ENCODE measurements around the gene BRPF1.
A peak's percentile ranks its signal among the peaks of the same experiment; 100 is the strongest.

Gene BRPF1

DNA sequence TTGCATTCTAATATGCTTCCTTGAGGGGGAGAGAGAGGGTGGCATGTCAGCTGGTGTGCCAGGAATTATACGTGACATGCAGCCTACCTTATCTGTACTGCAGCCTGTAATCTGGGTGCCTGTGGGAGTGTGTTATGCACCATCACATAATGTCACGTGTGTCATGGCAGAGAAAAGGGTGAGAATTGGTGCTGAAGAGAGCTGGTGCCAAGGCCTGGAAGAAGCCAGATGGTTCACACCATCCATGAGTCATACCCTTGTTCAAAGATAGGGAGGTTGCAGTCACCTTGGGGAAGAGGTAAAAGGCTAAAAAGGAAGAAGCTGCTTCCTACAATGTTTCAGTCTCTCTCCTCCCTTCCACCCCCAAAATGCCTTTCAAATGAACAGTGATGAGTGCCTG lies 5.3 kb downstream of the BRPF1 start:
- no peaks in the 10 kb centered on the region for H3K27me3 ChIP-seq (ENCODE audit: control insufficient read depth, insufficient read depth, low read length)
- H3K4me1 ChIP-seq (ENCODE audit: control insufficient read depth, insufficient read depth, low read length), result peaks cover 7% of the 10 kb centered on the region; the same call in 1 of the 2 replicates
- peaks cover 77% of the 10 kb centered on the region for H3K36me3 ChIP-seq (ENCODE audit: control insufficient read depth, insufficient read depth, low read length)
- H3K27ac ChIP-seq (ENCODE audit: low read depth, low read length), result no peak overlapping the region
- no peak overlapping the region for H3K4me3 ChIP-seq (ENCODE audit: low read depth, low read length)
- no peaks in the 10 kb centered on the region for H3K9me3 ChIP-seq (ENCODE audit: control insufficient read depth, insufficient read depth, low read length)
- no peak overlapping the region for H3K9ac ChIP-seq (ENCODE audit: low read depth, low read length)

DNA sequence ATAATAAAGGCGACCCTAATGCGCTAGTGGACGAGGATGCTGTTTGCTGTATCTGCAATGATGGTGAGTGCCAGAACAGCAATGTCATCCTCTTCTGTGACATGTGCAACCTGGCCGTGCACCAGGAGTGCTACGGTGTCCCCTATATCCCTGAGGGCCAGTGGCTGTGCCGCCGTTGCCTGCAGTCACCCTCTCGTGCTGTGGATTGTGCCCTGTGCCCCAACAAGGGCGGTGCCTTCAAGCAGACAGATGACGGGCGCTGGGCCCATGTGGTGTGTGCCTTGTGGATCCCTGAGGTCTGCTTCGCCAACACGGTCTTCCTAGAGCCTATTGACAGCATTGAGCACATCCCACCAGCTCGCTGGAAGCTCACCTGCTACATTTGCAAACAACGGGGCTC lies 7.6 kb downstream of the BRPF1 start:
- no peaks in the 10 kb centered on the region for H3K4me1 ChIP-seq (ENCODE audit: control insufficient read depth, insufficient read depth, low read length)
- H3K27me3 ChIP-seq (ENCODE audit: control insufficient read depth, insufficient read depth, low read length), result no peaks in the 10 kb centered on the region
- H3K27ac ChIP-seq (ENCODE audit: low read depth, low read length), result no peak overlapping the region
- H3K4me3 ChIP-seq (ENCODE audit: low read depth, low read length), result no peak overlapping the region
- no peak overlapping the region for H3K9ac ChIP-seq (ENCODE audit: low read depth, low read length)
- H3K9me3 ChIP-seq (ENCODE audit: control insufficient read depth, insufficient read depth, low read length), result no peaks in the 10 kb centered on the region
- peaks cover 96% of the 10 kb centered on the region for H3K36me3 ChIP-seq (ENCODE audit: control insufficient read depth, insufficient read depth, low read length)

DNA sequence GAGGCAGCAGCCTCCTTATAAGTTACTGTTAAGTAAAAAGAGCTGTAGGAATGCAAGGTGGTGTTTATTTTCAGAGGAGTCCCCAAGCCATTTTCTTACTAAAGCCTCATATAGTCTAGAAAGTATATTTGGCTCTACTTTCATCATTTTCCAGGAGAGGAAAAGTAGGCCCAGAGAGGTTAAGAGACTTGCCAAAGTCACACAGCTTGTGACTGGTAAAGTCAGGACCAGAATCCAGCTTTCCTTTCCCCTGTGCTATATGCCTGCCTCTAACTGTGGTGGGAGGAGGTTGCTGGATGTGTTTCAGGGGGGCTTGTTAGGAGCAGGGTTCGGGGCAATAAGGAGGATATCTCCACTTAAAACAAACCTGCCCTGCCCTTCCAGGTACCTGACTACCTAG lies 11.0 kb downstream of the BRPF1 start:
- Histone ChIP-seq H3K9ac (ENCODE audit: low read depth, low read length) (no peak overlapping the region), H3K9me3 (ENCODE audit: control insufficient read depth, insufficient read depth, low read length) (no peaks in the 10 kb centered on the region), H3K27me3 (ENCODE audit: control insufficient read depth, insufficient read depth, low read length) (no peaks in the 10 kb centered on the region), H3K27ac (ENCODE audit: low read depth, low read length) (no peak overlapping the region), H3K4me3 (ENCODE audit: low read depth, low read length) (no peak overlapping the region), H3K36me3 (ENCODE audit: control insufficient read depth, insufficient read depth, low read length) (peaks cover 100% of the 10 kb centered on the region), H3K4me1 (ENCODE audit: control insufficient read depth, insufficient read depth, low read length) (no peaks in the 10 kb centered on the region)

DNA sequence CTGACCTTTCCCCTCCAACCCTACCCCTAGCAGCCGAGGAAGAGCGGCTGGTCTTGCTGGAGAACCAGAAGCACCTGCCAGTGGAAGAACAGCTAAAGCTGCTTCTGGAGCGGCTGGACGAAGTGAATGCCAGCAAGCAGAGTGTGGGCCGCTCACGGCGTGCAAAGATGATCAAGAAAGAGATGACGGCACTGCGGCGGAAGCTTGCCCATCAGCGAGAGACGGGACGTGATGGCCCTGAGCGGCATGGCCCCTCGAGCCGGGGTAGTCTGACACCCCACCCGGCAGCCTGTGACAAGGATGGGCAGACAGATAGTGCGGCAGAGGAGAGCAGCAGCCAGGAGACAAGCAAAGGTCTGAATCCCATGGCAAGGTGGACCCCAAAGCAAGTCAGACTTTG lies 12.0 kb downstream of the BRPF1 start:
- H3K36me3 ChIP-seq (ENCODE audit: control insufficient read depth, insufficient read depth, low read length), result peaks cover 98% of the 10 kb centered on the region
- no peaks in the 10 kb centered on the region for H3K27me3 ChIP-seq (ENCODE audit: control insufficient read depth, insufficient read depth, low read length)

GRCh38 chr3:9744162-9744561 lies 12.6 kb downstream of the BRPF1 start:
- H3K27me3 ChIP-seq (ENCODE audit: control insufficient read depth, insufficient read depth, low read length), result no peaks in the 10 kb centered on the region
- no peak overlapping the region for H3K9ac ChIP-seq (ENCODE audit: low read depth, low read length)
- peaks cover 94% of the 10 kb centered on the region for H3K36me3 ChIP-seq (ENCODE audit: control insufficient read depth, insufficient read depth, low read length)
- H3K4me1 ChIP-seq (ENCODE audit: control insufficient read depth, insufficient read depth, low read length), result peaks cover 3% of the 10 kb centered on the region; the same call in 1 of the 2 replicates
- no peak overlapping the region for H3K27ac ChIP-seq (ENCODE audit: low read depth, low read length)
- H3K9me3 ChIP-seq (ENCODE audit: control insufficient read depth, insufficient read depth, low read length), result no peaks in the 10 kb centered on the region
- H3K4me3 ChIP-seq (ENCODE audit: low read depth, low read length), result no peak overlapping the region

More for the DNA sequence above, 12.0 kb downstream of the BRPF1 start:
- H3K4me3 ChIP-seq (ENCODE audit: low read depth, low read length), result no peak overlapping the region
- H3K9ac ChIP-seq (ENCODE audit: low read depth, low read length), result no peak overlapping the region
- H3K4me1 ChIP-seq (ENCODE audit: control insufficient read depth, insufficient read depth, low read length), result no peaks in the 10 kb centered on the region
- H3K27ac ChIP-seq (ENCODE audit: low read depth, low read length), result no peak overlapping the region
- H3K9me3 ChIP-seq (ENCODE audit: control insufficient read depth, insufficient read depth, low read length), result no peaks in the 10 kb centered on the region

DNA sequence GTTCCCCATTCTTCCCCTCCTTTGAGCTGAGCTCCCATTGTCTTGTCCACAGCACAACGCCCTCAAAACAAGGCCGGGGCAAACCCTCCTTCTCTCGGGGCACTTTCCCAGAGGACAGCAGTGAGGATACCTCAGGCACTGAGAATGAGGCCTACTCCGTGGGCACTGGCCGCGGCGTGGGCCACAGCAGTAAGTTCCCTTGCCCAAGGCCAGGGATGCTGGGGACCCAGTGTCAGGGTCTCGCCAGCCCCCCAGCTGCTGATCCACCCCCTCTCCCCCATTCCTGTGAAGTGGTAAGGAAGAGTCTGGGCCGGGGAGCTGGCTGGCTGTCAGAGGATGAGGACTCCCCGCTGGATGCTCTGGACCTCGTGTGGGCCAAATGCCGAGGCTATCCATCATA lies 14.0 kb downstream of the BRPF1 start:
- H3K9ac ChIP-seq (ENCODE audit: low read depth, low read length), result no peak overlapping the region
- H3K27me3 ChIP-seq (ENCODE audit: control insufficient read depth, insufficient read depth, low read length), result no peaks in the 10 kb centered on the region
- H3K9me3 ChIP-seq (ENCODE audit: control insufficient read depth, insufficient read depth, low read length), result no peaks in the 10 kb centered on the region
- H3K4me3 ChIP-seq (ENCODE audit: low read depth, low read length), result no peak overlapping the region
- no peak overlapping the region for H3K27ac ChIP-seq (ENCODE audit: low read depth, low read length)
- H3K4me1 ChIP-seq (ENCODE audit: control insufficient read depth, insufficient read depth, low read length), result peaks cover 4% of the 10 kb centered on the region; the same call in 1 of the 2 replicates
- H3K36me3 ChIP-seq (ENCODE audit: control insufficient read depth, insufficient read depth, low read length), result peaks cover 80% of the 10 kb centered on the region

GRCh38 chr3:9746330-9746729 lies 14.8 kb downstream of the BRPF1 start:
- H3K36me3 ChIP-seq (ENCODE audit: control insufficient read depth, insufficient read depth, low read length), result peaks cover 77% of the 10 kb centered on the region
- no peak overlapping the region for H3K4me3 ChIP-seq (ENCODE audit: low read depth, low read length)
- peaks cover 8% of the 10 kb centered on the region; the same call in 1 of the 2 replicates for H3K4me1 ChIP-seq (ENCODE audit: control insufficient read depth, insufficient read depth, low read length)
- no peak overlapping the region for H3K9ac ChIP-seq (ENCODE audit: low read depth, low read length)
- no peak overlapping the region for H3K27ac ChIP-seq (ENCODE audit: low read depth, low read length)
- no peaks in the 10 kb centered on the region for H3K9me3 ChIP-seq (ENCODE audit: control insufficient read depth, insufficient read depth, low read length)
- H3K27me3 ChIP-seq (ENCODE audit: control insufficient read depth, insufficient read depth, low read length), result no peaks in the 10 kb centered on the region

DNA sequence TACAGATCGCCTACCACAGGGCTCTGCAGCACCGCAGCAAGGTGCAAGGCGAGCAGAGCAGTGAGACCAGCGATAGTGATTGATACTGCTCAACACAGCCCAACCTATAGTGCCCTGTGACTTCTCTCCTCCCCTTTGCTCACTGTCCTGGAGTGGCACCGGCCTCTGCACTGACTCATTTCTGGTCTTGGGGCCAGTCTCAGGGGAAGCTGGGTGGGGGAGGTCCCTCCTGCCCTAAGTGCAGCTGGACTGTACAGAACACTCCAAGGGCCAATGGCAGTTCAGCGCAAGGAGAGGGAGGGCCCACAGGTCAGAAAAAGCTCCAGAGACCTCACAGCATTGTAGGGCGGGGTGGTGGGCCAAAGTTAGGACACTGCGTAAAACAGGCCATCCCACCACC lies 15.7 kb downstream of the BRPF1 start:
- Histone ChIP-seq H3K36me3 (ENCODE audit: control insufficient read depth, insufficient read depth, low read length) (peaks cover 77% of the 10 kb centered on the region), H3K4me3 (ENCODE audit: low read depth, low read length) (no peak overlapping the region), H3K4me1 (ENCODE audit: control insufficient read depth, insufficient read depth, low read length) (peaks cover 8% of the 10 kb centered on the region; the same call in 1 of the 2 replicates), H3K27ac (ENCODE audit: low read depth, low read length) (no peak overlapping the region), H3K27me3 (ENCODE audit: control insufficient read depth, insufficient read depth, low read length) (no peaks in the 10 kb centered on the region), H3K9ac (ENCODE audit: low read depth, low read length) (no peak overlapping the region), H3K9me3 (ENCODE audit: control insufficient read depth, insufficient read depth, low read length) (no peaks in the 10 kb centered on the region)

DNA sequence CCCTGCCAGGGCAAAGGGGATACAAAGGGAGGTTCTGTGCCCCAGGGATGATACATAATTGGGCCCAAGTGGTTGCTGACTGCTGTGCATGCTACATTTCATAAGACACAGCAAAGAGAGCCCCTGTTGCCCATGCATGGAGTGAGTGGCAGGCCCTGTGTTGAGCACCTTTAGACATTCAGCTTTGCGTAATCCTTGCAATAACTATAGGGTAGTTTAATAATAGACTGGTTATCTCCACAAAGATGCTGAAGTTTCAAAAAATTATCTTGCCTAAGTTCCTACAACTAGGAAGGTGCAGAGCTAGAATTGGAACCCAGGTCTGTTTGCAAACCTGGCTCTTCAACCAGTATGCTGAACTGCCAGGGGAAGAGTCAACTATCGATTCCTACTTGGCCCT lies 16.5 kb downstream of the BRPF1 start:
- no peaks in the 10 kb centered on the region for H3K27me3 ChIP-seq (ENCODE audit: control insufficient read depth, insufficient read depth, low read length)
- H3K9ac ChIP-seq (ENCODE audit: low read depth, low read length), result no peak overlapping the region
- no peaks in the 10 kb centered on the region for H3K9me3 ChIP-seq (ENCODE audit: control insufficient read depth, insufficient read depth, low read length)
- H3K4me1 ChIP-seq (ENCODE audit: control insufficient read depth, insufficient read depth, low read length), result peaks cover 8% of the 10 kb centered on the region; the same call in 1 of the 2 replicates
- no peak overlapping the region for H3K27ac ChIP-seq (ENCODE audit: low read depth, low read length)
- peaks cover 77% of the 10 kb centered on the region for H3K36me3 ChIP-seq (ENCODE audit: control insufficient read depth, insufficient read depth, low read length)
- no peak overlapping the region for H3K4me3 ChIP-seq (ENCODE audit: low read depth, low read length)

DNA sequence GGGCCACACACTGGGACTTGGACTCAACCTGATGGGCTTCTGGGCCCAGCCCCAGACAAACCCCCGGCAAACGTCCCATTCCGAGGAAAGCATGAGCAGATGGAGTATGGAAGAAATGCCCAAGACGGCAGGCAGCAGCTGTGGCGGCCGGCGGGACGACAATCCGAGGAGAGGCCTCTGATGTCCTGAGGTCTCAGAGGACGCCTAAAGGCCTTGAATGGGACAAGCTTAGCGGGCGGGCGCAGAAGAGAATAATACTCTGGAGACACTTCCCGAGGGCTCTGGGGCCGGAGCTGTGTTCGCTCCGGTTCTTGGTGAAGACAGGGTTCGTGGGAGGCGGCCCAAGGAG lies 17.7 kb downstream of the BRPF1 start:
- peaks cover 72% of the 10 kb centered on the region for H3K36me3 ChIP-seq (ENCODE audit: control insufficient read depth, insufficient read depth, low read length)

GRCh38 chr3:9749645-9750555 lies 18.4 kb downstream of the BRPF1 start, which contains the start of gene OGG1:
Gene OGG1, plus strand, starts transcription at chr3:9749952. Its CDS starts 335 bp downstream, at chr3:9750287.
- H3K4me3 ChIP-seq (ENCODE audit: low read depth, low read length), result peak within 1 kb of the TSS; percentile 70
- peaks cover 72% of the 10 kb centered on the region for H3K36me3 ChIP-seq (ENCODE audit: control insufficient read depth, insufficient read depth, low read length)
- H3K27me3 ChIP-seq (ENCODE audit: control insufficient read depth, insufficient read depth, low read length), result no peaks in the 10 kb centered on the region
- H3K9me3 ChIP-seq (ENCODE audit: control insufficient read depth, insufficient read depth, low read length), result no peaks in the 10 kb centered on the region
- peak within 1 kb of the TSS; percentile 94 for H3K27ac ChIP-seq (ENCODE audit: low read depth, low read length)
- peaks cover 8% of the 10 kb centered on the region; the same call in 1 of the 2 replicates for H3K4me1 ChIP-seq (ENCODE audit: control insufficient read depth, insufficient read depth, low read length)
- peak within 1 kb of the TSS; percentile 75 for H3K9ac ChIP-seq (ENCODE audit: low read depth, low read length)

More for the DNA sequence above, 17.7 kb downstream of the BRPF1 start:
- Histone ChIP-seq H3K4me1 (ENCODE audit: control insufficient read depth, insufficient read depth, low read length) (peaks cover 8% of the 10 kb centered on the region; the same call in 1 of the 2 replicates), H3K27ac (ENCODE audit: low read depth, low read length) (peak overlapping the region; percentile 94), H3K27me3 (ENCODE audit: control insufficient read depth, insufficient read depth, low read length) (no peaks in the 10 kb centered on the region), H3K4me3 (ENCODE audit: low read depth, low read length) (peak overlapping the region; percentile 70), H3K9ac (ENCODE audit: low read depth, low read length) (peak overlapping the region; percentile 75), H3K9me3 (ENCODE audit: control insufficient read depth, insufficient read depth, low read length) (no peaks in the 10 kb centered on the region)

Measured in HUES48 (cell line).